Activated CD4-positive, alpha-beta T cell treated with anti-CD3 and anti-CD28 coated beads for 24 hours (primary cell): ENCODE measurements around the gene THRA.

Source experiments
- DNase-seq, 2 donors: peaks; one replicate each; pipeline ENCODE4 v3.0.0-alpha.2; 2020; ENCODE audit warnings: low read depth in 2 of 2

The THRA gene

GRCh38 chr17:40084477-40084876 is 21.7 kb downstream of the THRA start:
- DNase-seq, result no peak

DNA sequence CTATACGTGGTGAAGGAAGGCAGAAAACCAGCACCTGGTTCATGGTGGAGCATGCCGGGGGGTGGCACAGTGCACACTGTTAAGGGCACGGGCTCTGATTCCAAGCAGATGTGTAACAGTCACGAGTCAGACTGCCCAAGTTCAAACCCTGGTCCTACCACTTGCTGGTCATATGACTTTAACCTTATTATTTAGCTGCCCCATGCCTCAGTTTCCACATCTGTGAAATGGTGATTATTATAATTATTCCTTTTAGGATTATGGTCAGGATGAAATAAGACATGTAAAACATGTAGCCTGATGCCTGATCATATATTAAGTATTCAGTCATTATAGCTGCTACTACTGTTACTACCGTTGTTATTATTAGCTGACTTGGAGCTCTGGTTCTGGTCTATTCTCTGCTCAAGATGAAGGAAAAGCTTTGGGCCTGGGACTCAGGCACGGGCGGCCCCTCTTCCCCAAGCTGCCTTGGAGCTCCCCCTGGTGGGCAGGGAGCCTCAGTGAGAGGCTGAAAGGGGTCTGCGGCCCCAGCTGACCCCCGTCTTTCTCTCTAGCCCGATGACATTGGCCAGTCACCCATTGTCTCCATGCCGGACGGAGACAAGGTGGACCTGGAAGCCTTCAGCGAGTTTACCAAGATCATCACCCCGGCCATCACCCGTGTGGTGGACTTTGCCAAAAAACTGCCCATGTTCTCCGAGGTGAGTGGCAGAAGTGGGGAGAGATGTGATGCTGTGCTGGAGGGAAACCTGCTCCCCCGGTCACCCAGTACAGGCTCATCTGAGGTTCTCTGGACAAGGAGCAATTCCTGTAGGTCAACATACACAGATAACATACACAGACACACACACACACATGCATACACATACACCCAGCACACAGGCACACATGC is 23.6 kb downstream of the THRA start:
- DNase-seq, result peak in 1 of 2 donors; percentile 63

- DNase-seq, result no peak
These were observed 24.5 kb downstream of the THRA start for GRCh38 chr17:40087049-40087794.

DNA sequence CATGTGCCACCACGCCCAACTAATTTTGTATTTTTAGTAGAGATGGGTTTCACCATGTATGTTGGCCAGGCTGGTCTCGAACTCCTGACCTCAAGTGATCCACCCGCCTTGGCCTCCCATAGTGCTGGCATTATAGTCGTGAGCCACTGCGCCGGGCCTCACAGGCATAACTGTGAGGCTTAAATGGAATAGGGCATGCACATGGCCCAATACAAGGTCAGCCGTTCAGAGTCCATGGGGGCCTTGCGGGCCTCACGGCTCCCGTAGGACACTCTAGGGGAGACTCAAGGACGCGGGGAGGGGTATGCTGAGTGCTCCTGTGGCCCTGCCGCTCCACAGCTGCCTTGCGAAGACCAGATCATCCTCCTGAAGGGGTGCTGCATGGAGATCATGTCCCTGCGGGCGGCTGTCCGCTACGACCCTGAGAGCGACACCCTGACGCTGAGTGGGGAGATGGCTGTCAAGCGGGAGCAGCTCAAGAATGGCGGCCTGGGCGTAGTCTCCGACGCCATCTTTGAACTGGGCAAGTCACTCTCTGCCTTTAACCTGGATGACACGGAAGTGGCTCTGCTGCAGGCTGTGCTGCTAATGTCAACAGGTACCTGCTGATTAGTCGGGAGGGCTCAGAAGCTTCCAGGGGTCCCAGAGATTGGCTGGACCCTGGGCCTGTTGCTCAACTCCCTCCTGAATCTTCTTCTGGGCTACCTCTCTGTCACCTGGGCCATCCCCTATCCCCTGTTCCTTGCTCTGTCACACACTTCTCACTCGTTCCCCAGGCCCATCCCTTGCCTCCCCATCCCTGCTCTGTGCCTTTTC is 25.3 kb downstream of the THRA start:
- no peak for DNase-seq

DNA sequence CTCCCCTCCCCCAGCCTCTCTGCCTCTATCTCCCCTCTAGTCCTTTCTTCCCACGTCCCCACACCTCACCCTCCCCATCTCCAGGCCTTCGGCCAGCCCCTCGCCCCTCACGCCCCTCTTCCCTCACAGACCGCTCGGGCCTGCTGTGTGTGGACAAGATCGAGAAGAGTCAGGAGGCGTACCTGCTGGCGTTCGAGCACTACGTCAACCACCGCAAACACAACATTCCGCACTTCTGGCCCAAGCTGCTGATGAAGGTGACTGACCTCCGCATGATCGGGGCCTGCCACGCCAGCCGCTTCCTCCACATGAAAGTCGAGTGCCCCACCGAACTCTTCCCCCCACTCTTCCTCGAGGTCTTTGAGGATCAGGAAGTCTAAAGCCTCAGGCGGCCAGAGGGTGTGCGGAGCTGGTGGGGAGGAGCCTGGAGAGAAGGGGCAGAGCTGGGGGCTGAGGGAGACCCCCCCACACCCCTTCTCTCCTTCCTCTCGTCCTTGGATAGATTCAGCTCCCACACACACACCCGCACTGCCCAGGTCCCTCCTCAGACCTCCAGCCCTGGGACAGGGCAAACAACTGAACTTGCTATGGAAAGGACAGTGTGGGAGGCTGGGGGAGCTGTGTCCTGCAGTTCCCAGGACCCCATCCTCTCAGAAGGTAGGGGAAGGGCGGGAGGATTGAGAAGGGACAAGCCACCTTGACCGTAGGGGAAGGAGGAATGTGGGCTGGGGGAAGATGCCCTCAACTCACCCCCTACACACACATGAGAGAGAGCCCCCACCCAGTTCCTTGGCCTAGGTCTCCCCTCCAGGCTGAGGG is 26.5 kb downstream of the THRA start:
- no peak for DNase-seq

DNA sequence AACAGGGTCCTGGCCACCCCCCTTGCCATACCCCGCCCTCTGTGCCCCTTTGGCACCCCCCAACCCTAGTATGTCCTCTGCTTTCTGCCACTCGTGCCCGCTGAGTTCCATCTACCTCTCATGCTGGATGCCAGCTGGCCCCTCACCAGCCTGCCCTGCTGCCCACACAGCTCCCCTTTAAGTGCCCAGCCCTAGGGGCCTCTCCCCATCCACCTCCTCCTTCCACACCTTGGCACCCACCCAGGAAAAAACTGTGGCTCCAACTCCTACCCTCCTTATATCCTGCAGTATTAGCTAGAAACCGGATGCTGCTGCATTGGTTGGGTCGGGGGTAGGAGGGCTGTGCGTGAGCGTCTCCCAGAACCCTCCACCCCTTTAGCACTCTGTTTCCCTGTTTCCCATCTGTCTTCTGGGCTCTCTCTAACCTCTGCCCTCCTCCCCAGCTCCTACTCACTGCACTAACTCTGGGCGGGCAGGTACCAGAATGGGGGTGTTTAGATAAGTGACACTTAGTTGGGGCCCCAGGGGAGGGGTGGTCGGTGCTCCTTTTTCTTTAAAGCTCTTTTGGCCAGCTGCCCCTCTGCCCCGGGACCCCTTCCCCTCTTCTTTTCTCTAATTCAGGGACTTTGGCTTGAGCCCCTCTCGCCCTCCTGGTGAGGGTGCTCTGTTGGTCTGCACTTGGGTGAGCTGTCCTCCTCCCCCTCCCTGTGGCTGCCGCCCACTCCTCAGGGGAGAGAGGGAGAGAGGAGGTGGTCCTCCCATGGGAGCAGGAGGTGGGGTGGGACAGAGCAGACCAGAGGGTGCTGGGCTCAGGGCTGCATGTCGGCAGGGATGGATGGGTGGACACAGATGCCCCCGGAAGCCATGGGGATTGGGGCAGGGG is 27.7 kb downstream of the THRA start:
- no peak for DNase-seq

DNA sequence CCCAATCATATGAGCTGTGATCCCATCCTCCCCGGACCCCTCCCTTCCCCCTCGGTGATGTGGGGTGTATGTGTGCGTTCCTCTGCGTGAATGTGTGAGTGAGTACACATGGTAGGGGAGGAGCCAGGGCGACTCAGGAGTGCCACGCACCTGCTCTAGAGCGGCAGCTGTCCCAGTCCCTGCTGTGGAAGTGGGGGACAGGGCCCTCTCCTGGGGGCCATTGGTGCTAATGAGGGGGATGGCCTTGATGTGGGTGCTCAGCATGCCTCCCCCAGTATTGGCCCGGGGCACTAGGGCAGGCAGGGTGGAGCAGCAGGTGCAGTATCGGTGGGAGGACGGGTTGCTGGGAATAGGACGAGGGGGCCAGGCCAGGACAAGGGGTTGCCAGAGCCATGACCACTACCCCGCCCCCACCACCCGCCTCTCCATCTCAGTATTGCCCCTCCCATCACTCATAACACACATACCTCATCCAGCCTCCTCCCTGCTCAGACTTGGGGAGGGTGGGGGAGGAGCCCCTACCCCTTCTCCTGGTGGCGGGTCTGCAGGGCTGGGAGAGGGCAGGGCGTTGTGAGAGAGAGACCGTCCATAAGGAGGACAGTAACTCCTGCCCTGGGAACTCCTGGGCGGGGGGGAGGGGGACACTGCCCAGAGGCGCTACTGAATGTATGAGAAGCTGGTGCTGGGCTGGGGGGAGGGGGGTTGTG is 29.1 kb downstream of the THRA start:
- DNase-seq, result no peak

GRCh38 chr17:40092581-40092980 is 29.8 kb downstream of the THRA start:
- DNase-seq, result no peak

GRCh38 chr17:40093005-40093579 is 30.3 kb downstream of the THRA start:
- DNase-seq, result no peak

- no peak for DNase-seq
These were observed 30.9 kb downstream of the THRA start for GRCh38 chr17:40093580-40094201.

- DNase-seq, result no peak
These were observed 32.1 kb downstream of the THRA start for GRCh38 chr17:40094874-40095273.

- no peak for DNase-seq
These were observed 32.7 kb downstream of the THRA start for GRCh38 chr17:40095351-40095943.

- peak; percentile 53 to 77 for DNase-seq
These were observed 33.4 kb downstream of the THRA start for GRCh38 chr17:40095944-40096791.

DNA sequence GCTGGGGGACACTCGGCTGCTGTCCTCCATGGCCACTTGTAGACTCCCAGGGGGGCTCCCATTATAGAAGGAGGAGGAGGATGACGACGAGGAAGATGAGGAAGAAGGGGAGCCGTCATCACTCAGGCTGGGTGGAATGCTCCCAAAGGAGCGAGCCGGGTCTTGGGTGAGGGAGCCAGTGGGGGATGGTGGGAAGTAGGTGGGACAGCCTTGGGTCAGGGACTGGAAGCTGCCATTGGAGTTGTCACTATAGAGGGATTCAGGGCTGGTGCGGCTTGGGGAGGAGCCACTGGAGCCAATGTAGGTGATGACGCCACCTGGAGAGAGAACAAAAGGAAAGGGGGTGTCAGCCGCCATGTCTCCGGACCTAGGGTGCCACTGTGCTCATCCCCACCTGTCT is 34.3 kb downstream of the THRA start:
- DNase-seq, result no peak

DNA sequence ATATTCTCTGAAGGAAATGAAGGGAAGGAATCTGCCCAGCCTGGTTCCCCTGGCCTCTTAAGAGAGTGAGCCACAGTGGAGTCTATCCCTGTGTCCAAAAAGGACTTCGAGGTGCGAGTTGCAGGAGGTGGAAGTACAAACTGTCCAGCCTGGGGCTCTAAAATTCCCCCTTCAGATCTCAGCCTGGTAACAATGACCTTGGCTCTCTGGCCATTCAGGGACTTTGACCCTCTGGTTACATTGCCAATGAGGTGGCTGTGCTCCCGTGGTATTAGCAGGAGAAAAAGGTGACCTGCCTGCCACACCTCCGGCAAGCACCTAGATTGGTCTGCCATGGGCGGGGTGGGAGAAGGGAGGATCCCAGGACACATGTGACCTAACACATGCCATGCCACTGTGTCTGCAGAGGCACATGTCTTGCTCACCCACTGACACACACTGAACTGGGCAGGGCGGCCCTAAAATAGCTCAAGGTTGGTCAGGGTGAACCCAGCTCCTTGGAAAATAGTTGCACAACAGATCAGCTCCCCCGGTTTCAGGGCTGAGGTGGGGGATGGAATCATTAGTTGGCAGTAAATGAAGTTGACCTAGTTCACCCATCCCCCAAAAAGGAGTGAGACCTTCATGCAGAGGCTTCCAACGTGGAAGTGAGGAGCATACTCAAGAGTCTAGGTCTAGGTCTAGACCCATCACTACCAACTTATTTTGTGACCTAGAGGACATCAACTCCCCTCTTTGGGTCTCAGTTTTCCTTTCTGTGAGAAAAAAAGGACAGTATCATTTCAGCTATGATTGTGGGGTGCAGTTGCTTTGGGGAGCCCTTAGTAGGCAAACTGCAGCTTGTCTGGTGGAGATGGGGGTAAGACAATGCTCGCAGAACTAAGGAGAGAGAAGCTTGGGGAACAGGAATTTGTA is 35.4 kb downstream of the THRA start:
- DNase-seq, result no peak

GRCh38 chr17:40098846-40099618 is 36.3 kb downstream of the THRA start:
- peak; percentile 98 to 99 for DNase-seq
